AG08396 (cell line): Measurements from ENCODE around the gene SMG9.
A peak's percentile ranks its signal among the peaks of the same experiment; 100 is the strongest.

ENCODE experiments used
- DNase-seq: peaks from one replicate; pipeline ENCODE4 v3.0.0; 2012; ENCODE audit warnings: low spot score, mixed read lengths

Gene SMG9

DNA sequence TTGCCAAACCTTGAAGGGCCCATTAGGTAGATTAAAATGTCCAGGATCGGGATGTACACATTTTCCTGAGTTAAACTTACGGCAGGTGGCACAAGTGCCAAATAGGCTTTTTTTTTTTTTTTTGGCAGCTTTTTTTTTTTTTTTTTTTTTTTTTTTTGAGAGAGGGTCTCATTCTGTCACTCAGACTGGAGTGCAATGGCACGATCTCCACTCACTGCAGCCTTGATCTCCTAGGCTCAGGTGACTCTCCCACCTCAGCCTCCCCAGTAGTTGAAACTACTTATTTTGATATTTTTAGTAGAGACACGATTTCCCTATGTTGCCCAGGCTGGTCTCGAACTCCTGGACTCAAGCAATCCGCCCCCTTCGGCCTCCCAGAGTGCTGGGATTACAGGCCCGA is 29.9 kb downstream of the SMG9 start:
- DNase-seq: no peak

DNA sequence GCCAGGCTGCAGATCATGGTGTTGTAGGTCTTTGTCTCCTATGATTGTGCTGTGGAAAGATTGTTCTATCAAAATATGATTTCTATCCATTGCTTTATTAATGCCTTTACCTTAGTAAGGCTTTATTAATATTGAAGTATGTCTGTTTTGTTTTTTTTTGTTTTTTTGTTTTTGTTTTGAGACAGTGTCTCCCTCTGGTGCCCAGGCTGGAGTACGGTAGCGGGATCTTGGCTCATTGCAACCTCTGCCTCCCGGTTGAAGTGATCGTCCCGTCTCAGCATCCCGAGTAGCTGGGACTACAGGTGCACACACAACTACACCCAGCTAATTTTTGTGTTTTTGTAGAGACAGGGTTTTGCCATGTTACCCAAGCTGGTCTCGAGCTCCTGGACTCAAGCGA is 31.2 kb downstream of the SMG9 start:
- DNase-seq: no peak

DNA sequence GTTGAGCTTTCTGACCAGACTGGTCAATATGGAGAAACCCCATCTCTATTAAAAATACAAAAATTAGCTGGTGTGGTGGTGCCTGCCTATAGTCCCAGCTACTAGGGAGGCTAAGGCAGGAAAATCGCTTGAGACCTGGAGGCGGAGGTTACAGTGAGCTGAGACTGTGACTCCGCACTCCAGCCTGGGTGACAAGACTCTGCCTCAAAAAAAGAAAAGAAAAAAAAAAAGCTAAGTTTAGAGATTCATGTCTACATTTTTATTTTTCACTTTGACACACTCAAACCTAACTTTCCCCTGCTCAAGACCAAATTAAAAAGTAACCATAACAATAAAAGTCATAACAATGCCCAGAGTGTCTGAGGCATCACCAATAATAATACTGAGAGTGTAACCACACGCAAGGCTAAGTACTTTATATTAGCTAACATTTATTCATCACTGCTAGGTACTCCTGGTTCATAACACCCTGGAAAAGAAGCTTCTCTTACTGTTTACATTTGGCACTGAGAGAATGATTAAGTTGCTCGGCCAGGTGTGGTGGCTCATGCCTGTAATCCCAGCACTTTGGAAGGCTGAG is 33.2 kb downstream of the SMG9 start:
- DNase-seq: no peak

DNA sequence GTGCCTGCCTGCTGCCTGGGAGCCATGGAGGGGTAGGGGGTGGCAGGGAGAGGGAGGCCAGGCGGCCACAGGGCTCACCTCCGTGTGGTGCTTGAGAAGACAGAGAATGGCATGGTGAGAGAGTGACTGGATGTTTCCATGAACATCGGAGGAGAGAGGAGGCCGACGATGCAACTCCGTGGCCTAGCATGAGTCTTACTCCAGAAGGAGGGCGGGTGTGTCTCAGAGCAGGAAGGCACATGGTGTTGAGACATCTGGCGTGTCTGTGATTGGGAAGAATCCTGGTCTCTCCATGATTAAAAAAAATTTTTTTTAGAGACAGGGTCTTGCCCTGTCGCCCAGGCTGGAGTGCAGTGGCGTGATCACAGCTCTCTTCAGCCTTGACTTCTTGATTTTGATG is 33.8 kb downstream of the SMG9 start:
- no peak for DNase-seq

DNA sequence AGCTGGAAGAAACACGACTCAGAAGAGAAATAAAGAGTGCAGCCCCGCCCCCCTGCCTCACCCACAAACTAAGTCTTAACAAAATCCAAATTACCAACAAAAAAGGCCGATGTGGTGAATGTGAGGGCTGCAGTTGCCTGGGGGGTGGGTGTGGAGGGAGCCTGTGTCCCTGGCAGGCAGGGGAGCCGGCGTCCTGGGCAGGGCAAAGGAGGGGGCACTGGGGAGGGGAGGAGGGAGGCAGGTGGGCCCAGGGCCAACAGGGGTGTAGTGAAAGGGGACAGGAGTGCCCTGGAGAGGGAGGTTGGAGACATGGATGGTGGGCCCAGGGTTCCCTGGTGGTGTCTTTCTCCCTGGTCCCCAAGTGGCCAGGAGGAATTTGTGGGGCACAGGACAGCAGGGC is 34.8 kb downstream of the SMG9 start:
- no peak for DNase-seq

DNA sequence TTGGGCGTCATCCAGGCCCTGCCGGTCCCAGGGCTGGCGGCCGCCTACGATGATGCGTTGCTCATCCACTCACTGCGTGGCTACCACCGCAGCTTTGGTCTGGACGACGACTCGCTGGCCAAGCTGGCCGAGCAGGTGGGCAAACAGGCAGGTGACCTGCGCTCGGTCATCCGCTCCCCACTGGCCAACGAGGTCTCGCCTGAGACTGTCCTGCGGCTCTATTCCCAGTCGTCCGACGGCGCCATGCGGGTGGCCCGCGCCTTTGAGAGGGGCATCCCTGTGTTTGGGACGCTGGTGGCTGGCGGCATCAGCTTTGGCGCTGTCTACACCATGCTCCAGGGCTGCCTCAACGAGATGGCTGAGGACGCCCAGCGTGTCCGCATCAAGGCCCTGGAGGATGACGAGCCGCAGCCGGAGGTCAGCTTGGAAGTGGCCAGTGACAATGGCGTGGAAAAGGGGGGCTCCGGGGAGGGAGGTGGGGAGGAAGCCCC is 35.3 kb downstream of the SMG9 start:
- no peak for DNase-seq

DNA sequence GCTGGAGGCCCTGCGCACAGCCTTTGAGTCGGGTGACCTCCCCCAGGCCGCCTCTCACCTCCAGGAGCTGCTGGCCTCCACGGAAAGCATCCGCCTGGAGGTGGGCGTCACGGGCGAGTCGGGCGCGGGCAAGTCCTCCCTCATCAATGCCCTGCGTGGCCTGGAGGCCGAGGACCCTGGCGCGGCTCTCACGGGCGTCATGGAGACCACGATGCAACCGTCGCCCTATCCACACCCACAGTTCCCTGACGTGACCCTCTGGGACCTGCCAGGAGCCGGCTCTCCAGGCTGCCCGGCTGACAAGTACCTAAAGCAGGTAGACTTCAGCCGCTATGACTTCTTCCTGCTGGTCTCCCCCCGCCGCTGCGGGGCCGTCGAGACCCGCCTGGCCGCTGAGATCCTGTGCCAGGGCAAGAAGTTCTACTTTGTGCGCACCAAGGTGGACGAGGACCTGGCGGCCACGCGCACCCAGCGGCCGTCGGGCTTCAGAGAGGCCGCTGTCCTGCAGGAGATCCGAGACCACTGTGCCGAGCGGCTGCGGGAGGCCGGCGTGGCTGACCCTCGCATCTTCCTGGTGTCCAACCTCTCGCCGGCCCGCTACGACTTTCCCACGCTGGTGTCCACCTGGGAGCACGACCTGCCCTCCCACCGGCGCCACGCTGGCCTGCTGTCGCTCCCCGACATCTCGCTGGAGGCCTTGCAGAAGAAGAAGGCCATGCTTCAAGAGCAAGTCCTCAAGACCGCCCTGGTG is 36.0 kb downstream of the SMG9 start:
- no peak for DNase-seq

DNA sequence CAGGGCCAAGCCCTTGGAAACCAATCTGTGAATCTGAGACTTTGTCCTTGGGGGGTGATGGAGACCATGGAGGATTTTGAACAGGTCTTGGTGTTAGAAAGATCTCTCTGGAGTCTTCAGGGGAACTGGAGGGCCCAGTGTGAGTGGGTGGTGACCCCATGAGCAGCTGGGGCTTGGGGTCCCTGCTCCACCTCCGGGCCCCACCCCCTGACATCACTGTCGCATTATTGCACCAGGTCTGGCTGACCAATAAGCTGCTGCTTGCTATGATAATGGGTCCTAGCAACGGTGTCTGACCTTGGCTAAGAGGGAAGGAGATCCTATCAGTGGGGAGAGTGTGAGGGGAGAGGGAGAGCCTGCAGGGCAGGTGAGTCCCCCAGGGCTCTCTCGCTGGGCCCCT is 39.0 kb downstream of the SMG9 start, which contains the start of gene IRGC:
Gene IRGC, plus strand, starts transcription at position 301 of the 400 bp plus-strand sequence. CDS start 2,483 bp downstream, outside the sequence.
- no peak for DNase-seq

DNA sequence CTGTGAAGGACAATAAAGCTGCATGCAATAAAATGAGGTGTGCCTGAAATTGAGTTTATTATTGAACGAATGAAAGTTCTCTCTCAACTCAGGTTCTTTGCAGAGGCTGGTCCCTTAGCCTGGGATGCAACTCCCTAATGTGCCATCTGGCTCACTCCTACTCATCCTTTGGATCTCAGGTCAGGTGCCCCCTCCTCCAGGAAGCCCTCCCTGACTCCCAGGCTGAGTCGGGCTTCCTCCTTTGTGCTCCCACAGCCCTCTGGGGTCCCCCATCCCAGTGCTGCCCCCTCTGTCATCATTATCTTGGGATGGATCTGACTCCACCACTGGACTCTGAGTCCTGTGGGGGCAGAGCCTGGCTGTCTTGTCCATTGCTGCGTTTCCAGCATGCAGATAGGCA is 41.6 kb downstream of the SMG9 start:
- DNase-seq: no peak

DNA sequence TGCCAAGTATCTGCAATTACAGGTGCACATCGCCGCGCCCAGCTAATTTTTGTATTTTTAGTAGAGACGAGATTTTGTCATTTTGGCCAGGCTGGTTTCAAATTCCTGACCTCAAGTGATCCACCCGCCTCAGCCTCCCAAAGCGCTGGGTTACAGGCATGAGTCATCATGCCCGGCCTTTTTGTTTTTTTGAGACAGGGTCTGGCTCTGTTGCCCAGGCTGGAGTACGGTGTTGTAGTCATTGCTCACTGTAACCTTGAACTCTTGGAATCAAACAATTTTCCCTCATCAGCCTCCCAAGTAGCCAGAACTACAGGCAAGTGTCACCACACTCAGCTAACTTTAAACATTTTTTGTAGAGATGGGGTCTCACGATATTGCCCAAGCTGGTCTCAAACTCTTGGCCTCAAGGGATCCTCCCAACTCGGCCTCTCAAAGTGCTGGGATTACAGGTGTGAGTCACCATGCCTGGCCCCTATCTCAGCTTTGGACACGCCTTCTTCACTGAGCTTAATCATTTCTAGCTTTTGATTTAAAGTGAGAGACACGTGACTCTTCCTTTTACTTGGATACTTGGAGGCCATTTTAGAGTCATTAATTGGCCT is 42.9 kb downstream of the SMG9 start:
- DNase-seq: no peak

DNA sequence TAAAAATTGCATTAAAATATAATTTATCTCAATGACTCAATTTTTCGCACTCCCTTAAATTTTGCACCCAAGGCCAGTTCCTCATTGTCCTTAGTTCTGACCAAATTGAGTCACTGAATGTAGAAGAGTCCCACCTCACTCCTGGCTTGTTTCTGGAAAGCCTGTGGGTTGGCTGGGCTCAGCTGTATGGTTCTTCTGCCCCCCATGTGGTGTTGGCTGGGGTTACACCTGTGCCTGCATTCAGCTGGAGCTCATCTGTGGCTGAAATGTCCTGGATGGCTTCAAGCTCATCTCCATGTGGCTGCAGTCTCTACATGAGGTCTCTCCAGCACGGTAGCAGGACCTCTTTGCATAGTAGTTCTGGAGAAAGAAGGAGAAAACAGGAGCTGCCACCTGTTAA is 46.0 kb downstream of the SMG9 start:
- no peak for DNase-seq

DNA sequence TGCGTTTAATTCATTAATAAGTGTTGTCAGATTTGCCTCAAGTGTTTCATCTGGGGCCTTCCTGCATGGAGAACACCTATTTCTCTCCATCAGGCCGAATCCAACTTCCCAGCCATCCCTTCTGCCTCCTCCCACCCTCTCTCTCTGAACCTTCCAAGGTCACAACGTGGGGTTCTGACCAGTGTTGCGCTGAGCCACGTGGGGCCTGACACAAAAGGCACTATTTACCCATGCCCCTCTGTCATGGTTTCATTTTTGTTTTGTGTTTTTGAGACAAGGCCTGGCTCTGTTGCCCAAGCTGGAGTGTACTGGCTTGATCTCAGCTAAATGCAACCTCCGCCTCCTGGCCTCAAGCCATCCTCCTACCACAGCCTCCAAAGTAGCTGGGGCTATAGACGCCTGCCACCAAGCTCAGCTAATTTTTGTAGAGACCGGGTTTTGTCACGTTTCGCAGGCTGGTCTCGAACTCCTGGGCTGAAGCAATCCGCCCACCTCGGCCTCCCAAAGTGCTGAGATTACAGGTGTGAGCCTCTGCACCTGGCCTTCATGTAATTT is 47.5 kb downstream of the SMG9 start:
- no peak for DNase-seq

DNA sequence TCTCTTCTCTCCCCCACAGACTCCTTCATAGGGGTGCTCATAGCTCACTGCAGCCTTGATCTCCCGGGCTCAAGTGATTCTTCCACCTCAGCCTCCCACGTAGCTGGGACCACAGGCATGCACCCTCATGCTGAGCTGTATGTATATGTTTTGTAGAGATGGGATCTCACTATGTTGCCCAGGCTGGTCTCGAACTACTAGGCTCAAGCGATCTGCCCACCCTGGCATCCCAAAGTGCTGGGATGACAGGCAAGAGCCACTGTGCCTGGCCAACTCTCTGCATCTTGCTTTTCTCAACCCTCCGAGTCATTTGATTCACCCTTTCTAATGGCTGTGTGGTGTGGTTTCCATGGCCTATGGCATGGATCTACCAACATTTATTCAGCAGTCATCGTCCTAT is 49.0 kb downstream of the SMG9 start:
- DNase-seq: no peak

DNA sequence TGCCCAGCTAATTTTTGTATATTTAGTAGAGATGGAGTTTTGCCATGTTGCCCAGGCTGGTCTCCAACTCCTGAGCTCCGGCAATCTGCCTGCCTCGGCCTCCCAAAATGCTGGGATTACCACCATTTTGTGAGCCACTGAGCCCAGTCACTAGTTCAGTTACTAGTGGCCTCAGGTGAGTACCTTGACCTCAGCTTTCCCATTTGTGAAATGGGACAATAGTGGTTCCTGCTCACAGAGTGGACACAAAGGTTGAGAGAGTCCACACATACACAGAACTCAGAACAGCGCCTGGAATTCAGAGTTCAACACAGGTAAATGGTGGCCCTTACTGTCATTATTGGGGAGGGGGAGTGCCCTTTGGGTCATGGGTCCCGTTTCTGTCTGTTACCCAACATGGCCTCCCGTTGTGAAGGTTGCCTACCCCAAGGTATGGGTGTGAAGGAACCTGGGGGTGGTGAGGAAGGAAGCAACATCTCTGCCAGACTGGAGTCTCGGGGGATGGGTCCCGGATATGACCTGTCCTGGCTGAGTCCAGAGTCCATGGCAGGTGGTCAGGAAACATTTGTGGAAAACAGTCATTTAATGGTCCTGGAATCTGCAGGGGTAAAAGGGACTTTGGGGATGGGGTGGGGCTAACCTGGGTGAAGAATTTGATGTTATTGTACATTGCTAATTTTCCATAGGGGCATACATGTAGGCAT is 50.6 kb downstream of the SMG9 start:
- DNase-seq: no peak

DNA sequence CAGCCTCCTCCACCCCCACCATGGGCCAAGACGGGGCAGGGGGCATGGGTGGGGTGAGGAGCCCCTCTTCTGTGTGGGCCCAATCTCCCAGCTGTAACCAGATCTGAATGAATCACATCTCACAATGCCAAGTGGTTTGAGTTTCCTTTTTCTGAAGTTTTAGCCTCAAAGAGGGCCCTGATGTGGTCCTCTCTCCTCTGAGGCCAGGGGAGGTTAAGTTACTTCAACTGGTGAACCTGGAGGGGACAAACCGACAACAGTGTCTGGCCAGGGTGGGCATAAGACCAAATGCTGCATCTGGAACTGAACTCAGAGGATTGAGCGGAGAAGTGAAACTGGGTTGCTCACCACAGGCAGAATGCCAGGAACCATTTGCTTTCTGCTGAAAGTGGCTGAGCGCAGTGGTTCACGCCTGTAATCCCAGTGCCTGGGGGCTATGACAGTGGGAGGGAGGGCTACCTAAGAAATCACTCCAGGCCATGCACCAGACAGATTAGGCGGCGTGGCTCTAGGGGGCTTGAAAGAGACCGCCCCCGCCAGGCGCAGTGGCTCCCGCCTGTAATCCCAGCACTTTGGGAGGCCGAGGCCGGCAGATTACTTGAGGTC is 54.3 kb downstream of the SMG9 start:
- peak; percentile 53 for DNase-seq

DNA sequence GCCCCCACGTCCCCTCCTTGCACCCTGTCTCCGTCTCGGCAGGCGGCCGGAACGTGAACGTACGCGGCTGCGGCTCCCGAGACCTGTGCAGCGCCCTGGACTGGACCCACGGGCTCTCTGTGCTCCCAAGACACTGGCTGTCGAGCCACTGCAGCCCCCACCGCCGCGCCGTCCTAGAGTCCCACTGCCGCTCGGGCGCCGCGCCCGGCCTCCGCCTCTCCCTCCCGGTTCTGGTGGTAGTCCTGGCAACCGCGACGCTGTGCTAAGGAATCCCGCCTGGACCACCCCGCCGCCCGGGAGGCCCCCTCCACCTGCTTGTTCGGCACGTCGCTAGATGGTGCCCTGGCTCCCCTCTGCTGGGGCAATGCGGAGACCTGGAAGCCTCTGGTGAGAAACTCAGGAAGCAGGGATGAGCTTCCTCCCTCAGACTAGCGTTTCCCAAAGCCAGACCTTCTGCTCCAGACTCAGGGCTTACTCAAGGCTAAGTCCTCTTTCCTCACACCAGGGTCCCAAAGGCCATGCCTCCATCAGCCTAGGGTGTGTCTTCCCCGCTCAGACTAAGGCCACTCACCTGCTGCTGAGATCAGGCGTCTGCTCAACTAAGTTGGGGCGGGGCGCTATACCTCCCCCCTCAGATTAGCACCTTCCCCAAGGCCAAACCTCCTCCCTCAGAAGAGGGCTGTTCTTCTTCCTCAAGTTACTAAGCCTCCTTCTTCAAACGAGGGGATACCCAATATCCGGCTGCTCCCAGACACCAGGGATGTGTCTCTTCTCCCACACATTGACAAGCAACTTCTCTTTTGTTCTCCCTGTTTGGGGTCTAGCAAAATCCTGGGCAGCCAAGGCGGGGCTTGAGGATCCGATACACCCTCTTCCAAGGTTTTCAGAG is 55.0 kb downstream of the SMG9 start:
- DNase-seq: peak; percentile 39

DNA sequence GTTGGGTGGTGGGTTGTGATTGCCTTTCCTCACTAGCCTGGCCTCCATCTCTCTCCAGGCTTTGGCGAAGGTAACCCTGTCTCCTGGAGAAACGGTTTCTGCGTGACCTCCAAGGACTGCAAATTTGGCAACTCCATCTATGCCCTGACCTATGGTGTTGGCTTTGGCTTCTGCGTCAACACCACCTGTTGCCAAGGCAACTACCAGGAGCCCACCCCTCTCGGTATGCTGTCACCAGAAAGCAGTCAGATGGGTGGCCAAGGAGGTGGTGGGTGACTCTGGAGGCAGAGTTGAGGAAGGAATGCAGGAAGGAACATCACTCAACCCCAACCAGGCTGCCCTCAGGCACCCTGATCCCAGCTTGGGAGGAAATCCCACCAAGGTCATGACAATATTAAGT is 57.5 kb downstream of the SMG9 start:
- DNase-seq: no peak

DNA sequence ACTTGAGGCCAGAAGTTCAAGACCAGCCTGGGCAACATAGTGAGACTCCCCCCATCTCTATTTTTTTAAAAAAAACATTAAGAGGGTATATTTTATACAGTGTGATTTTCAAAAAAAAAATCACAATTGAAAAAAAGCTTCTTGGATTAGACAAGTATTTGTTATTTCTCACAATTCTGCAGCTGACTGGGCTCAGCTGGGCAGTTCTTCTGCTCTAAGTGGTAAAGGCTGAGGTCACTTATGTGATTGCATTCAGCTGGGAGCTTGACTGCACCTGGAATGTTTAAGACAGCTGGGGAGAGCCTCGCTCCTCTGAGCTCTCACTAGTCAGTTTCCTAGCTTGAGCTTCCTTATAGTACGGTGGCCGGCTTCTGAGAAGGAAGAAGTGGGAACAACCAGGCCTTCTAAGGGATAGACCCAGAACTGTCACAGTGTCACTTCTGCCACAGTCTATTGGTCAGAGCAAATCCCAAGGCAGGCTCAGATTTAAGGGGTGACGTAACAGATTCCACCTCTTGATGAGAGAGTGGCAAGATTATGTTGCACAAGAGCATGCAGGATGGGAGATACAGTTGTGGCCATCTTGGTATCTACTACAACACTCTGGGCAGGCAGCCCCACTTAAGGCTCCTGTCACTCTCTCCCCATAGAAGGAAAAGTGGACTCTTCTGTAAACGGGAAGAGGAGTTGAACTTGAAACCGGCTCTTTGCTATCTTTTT is 58.6 kb downstream of the SMG9 start:
- DNase-seq: no peak

DNA sequence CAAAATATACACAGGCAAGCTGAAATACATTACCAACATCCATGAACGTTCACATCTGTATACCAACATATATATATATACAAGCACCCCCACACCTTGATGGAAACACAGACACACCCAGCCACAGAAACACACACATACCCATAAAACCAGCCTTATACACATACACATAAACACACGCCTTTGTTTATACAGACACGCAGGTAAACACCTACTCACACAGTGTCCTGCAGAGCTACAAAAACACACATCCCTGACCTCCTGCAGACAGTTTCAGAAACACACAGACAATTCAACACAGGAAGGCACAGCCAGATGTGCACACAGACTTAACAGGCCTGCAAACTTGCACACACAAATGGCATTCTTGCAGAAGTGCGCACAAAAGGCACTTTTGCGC is 60.2 kb downstream of the SMG9 start:
- DNase-seq: no peak

DNA sequence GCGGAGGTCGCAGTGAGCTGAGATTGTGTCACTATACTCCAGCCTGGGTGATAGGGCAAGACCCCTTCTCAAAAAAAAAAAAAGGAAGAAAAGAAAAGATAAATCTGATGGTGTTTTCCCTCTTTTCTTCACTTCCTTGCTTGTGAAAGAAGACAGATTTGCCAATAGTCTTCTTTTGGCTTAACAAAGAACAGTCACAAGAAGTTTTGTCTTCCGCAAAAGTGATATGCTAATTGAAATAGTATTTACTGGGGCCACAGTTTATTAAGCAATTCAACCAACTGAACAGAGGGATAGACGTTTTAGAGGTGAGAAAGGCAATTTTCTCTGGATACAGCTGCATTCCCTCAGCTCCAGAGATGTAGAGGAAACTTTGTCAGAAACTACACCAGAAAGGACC is 61.9 kb downstream of the SMG9 start:
- DNase-seq: no peak
